Measurements from ENCODE around the gene SEZ6.

Gene SEZ6

DNA sequence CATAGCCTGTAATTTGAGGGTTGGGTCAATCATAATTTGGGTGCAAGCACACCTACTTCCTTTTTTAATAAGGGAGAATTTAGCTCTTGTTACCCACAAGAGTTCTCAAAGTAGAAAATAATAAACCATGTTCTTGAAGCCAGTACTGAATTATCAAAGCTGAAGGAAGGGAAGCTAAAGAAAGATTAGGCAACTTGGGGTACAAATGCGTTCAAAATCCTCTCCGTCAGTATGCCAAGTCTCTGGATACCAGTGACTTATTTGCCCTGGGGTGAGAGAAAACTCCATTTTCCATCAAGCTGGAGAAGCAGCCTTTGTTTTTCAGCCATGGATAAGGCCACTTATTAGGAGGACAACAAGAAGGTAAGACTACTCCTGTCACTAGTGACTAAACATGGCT is 79.5 kb downstream of the SEZ6 start:
- DNase-seq: no peak

- DNase-seq: no peak
Measured at GRCh38 chr17:28925912-28926365, 79.9 kb downstream of the SEZ6 start.

- no peak for DNase-seq
Measured at GRCh38 chr17:28920201-28920600, 85.6 kb downstream of the SEZ6 start.

- DNase-seq: no peak
Measured at GRCh38 chr17:28918295-28918694, 87.5 kb downstream of the SEZ6 start.

DNA sequence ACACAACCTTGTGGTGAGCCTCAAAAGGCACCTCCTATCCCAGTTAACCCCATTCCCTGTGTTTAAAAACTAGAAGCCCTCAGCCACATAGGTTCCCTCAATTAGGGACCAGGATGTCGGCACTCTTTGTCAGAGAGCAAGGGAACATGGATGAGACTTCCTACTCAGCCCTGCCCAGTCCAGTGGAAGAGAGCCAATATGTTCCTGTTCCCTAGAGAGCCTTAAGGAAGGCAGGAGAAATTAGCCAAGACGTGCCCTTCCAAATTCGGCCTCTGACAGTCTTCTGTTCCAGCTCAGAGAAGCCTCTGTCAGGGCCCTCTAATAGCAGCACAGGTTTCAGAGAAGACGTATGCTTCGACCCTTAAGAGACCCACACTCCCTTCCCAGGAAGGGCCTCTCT is 88.4 kb downstream of the SEZ6 start:
- no peak for DNase-seq

DNA sequence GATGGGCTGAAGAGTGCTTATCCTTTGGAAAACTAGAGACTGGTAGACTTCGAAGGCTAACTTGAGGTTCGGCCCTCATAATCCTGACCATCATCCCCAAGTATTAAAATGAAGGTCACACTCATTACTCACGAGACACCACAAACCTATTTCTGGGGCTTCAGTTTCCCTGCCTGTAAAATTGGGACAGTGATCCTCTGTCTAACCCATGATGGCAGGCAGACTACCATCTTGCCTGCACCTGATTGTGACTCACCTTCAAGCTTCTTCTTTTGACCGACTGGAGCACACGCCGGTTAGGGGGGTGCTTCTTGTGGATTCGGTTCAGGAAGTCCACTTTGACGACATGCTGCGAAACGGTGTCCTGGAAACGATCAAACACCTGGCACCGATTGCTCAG is 88.8 kb downstream of the SEZ6 start:
- no peak for DNase-seq

- peak; percentile 22 for DNase-seq
Measured at GRCh38 chr17:28916302-28916934, 89.4 kb downstream of the SEZ6 start.

DNA sequence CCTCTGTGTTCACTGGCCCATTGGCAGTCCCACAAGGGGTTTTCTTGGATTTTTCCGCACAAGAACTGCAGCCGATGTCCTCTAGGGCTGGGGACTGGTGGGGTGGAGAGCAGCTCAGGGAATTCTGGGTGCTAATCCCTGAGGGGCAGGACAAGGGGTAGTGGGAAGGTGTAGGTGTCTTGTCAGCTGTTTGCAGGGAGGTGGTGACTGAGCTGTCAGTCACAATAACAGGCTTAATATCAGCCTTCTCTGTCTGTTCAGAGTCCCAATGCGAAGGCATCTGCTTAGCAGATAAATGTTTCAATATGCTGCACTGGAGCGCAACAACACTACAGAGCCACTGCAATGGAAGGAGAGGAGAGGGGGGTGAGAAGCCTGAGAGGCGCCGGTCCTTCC is 92.9 kb downstream of the SEZ6 start:
- DNase-seq: no peak

DNA sequence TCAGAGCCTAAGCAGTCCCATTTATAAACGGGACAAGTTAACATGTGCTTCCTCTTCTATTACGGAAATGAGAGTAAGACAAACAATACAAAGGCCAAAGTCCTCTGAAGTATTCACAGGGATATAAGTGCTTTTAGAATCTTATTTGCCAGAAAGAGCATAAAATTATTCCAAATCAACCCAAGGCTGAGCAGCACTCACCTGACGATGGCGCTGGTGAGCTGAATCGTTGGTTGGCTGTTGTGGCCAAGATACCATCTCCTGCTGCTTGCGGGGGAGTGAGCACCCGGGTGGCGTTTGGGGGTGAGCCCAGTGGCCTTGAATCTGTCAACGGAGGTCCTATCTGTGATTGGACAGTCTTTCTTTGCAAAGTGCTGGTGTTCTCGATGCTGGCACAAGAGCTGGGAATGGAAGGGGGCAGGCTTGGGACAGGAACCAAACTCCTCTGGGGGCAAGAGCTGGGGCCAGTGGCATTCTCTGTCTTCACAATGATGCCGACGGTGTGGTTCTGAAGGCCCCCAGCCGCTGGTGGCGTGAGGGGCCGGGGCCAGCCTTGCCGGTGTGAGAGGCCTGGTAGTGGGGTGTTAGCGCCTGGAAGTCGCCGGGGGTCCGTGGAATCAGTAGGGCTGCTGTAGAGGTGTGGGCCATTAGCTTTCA is 93.4 kb downstream of the SEZ6 start:
- no peak for DNase-seq

DNA sequence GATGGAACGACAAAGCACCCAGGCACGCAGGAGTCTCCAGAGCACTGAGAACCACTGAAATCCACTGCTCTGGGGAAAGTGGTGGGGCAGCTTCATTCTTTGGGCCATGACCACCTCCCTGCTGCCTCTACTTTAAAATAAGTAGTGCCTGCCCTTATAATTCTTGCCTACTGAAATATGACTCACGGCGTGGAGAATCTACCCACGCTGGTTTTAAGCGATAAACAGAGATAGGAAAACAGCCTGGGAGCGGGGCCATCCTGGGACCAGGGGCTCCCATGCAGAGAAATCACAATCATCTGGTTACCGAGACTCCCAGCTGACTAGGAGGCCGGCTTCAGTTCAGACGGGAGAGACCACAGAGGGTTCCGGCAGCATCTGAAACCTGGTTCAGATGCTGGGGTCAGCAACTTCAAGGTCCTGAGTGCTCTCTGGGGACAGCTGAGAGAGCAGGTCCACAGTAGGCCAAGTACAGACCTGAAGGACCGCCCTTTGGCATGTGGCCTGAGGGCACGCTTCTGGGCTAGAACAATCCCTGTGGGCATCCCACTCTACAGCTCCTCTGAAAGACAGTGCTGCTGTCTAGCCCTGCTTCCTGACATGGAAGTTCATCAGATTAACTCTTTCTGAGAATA is 94.3 kb downstream of the SEZ6 start:
- DNase-seq: no peak

- DNase-seq: no peak
Measured at GRCh38 chr17:28910534-28910933, 95.3 kb downstream of the SEZ6 start.

GRCh38 chr17:28908640-28909167 is 97.1 kb downstream of the SEZ6 start:
- DNase-seq: no peak

DNA sequence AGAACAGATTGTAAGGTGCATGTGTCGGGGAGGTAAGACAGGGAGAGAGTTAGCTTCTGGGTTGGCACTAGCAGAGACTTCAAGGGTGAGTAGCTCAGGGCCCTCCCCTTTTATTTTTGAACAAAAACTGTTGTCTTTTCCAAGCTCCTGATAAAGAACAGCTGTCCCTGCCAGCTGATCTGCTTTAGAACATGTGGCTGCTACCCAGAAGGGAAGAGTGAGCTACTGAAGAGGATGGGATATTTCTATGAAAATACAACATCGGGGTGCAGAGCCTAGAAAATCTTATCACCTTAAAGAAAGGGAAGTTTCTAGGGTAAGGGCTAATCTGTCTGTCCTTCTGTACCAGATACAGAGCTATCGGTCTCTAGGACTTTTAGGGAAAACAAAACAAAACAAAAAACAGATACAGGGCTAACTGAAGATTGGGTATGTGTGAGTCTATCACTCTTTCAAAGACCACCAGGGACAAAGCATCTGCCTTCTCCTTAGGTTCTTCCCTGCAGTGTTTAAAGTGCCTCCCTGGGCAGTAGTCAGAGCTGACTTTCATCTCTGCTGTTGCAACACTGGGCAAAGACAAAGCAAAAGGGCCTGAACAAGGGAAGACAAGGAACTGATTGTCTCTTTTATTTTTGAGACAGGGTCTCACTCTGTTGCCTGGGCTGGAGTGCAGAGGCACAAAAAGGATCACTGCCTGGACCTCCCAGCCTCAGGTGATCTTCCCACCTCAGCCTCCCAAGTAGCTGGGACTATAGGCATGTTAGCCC is 97.9 kb downstream of the SEZ6 start:
- no peak for DNase-seq

- no peak for DNase-seq
Measured at GRCh38 chr17:28906706-28907438, 99.0 kb downstream of the SEZ6 start.

DNA sequence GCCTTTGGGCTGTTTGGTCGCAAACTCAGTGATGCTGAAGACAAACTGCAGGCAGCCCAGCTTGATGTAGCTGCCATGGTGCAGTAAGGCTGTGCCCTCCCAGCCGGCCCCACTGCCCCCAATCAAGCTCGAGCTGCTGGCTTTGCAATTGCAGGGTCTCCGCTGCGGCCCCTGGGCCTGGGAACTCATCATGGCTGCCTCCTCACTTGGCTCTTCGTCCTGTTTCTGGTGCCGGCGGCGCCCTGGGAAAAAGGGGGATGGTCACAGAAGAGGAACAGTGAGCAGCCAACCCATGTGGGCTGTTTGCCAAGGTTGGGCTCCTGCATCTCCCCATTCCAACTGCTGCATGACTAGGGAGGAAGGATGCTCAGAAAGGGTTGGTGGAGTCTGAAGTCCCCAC is 99.6 kb downstream of the SEZ6 start:
- DNase-seq: no peak

Data from NCI-H1105 treated with DMSO at 0.1 percent for 48 hours (cell line).